Neural cell (in vitro differentiated cells): Measurements from ENCODE around the gene CHN1. TPM values are rescaled to one million over a fixed set of nuclear protein-coding genes. Genes with fewer than 3 reads are reported as not detected.

ENCODE experiments used
- H2AFZ ChIP-seq: fragments of 200-600, 300-800 bp; sonication (generic), shearing (Covaris generic); 2 replicates; pipeline ENCODE4 v1.6.0; 2014; ENCODE audit warnings: low read depth, mild to moderate bottlenecking, antibody characterized with exemption, low read length, moderate library complexity
- H3F3A ChIP-seq: fragments of 200-600 bp; shearing (Covaris generic); 2 replicates; pipeline ENCODE4 v1.6.1; 2016; ENCODE audit warnings: mild to moderate bottlenecking, moderate library complexity, mixed read lengths, antibody characterized with exemption, low read length; ENCODE audit not compliant: insufficient read depth, poor library complexity, severe bottlenecking
- H3K27ac ChIP-seq: fragments of 200-600, 300-800 bp; sonication (generic), shearing (Covaris generic); 2 replicates; pipeline ENCODE4 v1.5.1; 2014; ENCODE audit warnings: mild to moderate bottlenecking, low read length, moderate library complexity
- H3K27me3 ChIP-seq: fragments of 300-800, 200-600 bp; sonication (generic), shearing (Covaris generic); 2 replicates; pipeline ENCODE4 v1.6.0; 2014; ENCODE audit warnings: mild to moderate bottlenecking, low read depth, low read length, moderate library complexity; ENCODE audit not compliant: insufficient read depth
- H3K36me3 ChIP-seq: fragments of 300-800, 200-600 bp; sonication (generic), shearing (Covaris generic); 2 replicates; pipeline ENCODE4 v1.5.1; 2014; ENCODE audit warnings: mild to moderate bottlenecking, antibody characterized with exemption, low read length, moderate library complexity; ENCODE audit not compliant: insufficient read depth
- H3K4me2 ChIP-seq: fragments of 300-800, 200-600 bp; sonication (generic), shearing (Covaris generic); 2 replicates; pipeline ENCODE4 v1.6.0; 2014; ENCODE audit warnings: mild to moderate bottlenecking, low read length
- H3K4me3 ChIP-seq: fragments of 300-800, 200-600 bp; sonication (generic), shearing (Covaris generic); 2 replicates; pipeline ENCODE4 v1.5.1; 2014; ENCODE audit warnings: mild to moderate bottlenecking, low read length, moderate library complexity
- H3K79me2 ChIP-seq: fragments of 200-600 bp; shearing (Covaris generic); replicated peaks from 2 replicates; pipeline ENCODE4 v1.6.0; 2014; ENCODE audit warnings: mild to moderate bottlenecking, low read length, moderate library complexity; ENCODE audit not compliant: insufficient read depth
- H3K9ac ChIP-seq: fragments of 300-800, 200-600 bp; sonication (generic), shearing (Covaris generic); 2 replicates; pipeline ENCODE4 v1.6.1; 2016; ENCODE audit warnings: mild to moderate bottlenecking, low read length, mixed read lengths
- H3K9me2 ChIP-seq: fragments of 200-600 bp; shearing (Covaris generic); 2 replicates; pipeline ENCODE4 v1.6.1; 2016; ENCODE audit warnings: mild to moderate bottlenecking, low read length, mixed read lengths; ENCODE audit not compliant: insufficient read depth
- H3K9me3 ChIP-seq: fragments of 200-600, 300-800 bp; sonication (generic), shearing (Covaris generic); 2 replicates; pipeline ENCODE4 v1.6.1; 2016; ENCODE audit warnings: mild to moderate bottlenecking, mixed run types, low read length, moderate library complexity, mixed read lengths
- H4K20me1 ChIP-seq: fragments of 200-600 bp; shearing (Covaris generic); 2 replicates; pipeline ENCODE4 v1.6.1; 2016; ENCODE audit warnings: mild to moderate bottlenecking, mixed run types; ENCODE audit not compliant: insufficient read depth
- CTCF ChIP-seq: fragments of 450-650 bp; IDR thresholded peaks from 2 replicates; pipeline ENCODE4 v1.5.1; 2014; ENCODE audit warnings: antibody characterized with exemption, mild to moderate bottlenecking, moderate library complexity; ENCODE audit not compliant: poor library complexity, severe bottlenecking
- EP300 ChIP-seq: fragments of 450-650 bp; conservative IDR thresholded peaks from 2 replicates; pipeline ENCODE4 v1.6.1; 2014; ENCODE audit warnings: antibody characterized with exemption, mild to moderate bottlenecking, moderate library complexity; ENCODE audit not compliant: poor library complexity, severe bottlenecking
- EZH2 ChIP-seq: fragments of 200-600, 300-800 bp; shearing (Covaris generic), sonication (generic); IDR thresholded peaks from 2 replicates; pipeline ENCODE4 v1.6.1; 2014; ENCODE audit warnings: antibody characterized with exemption, low read length, borderline replicate concordance, mild to moderate bottlenecking; ENCODE audit not compliant: insufficient read depth, poor library complexity, severe bottlenecking
- MXI1 ChIP-seq: fragments of 450-650 bp; conservative IDR thresholded peaks from 2 replicates; pipeline ENCODE4 v1.6.1; 2014; ENCODE audit warnings: antibody characterized with exemption, mild to moderate bottlenecking; ENCODE audit not compliant: poor library complexity, severe bottlenecking
- POLR2AphosphoS5 ChIP-seq: IDR thresholded peaks from 2 replicates; pipeline ENCODE4 v1.6.1; 2012
- RAD21 ChIP-seq: fragments of 450-650 bp; conservative IDR thresholded peaks from 2 replicates; pipeline ENCODE4 v1.6.1; 2014; ENCODE audit warnings: antibody characterized with exemption, mild to moderate bottlenecking, moderate library complexity
- REST ChIP-seq: IDR thresholded peaks from 2 replicates; pipeline ENCODE4 v1.6.1; 2012; ENCODE audit warnings: borderline replicate concordance
- SMC3 ChIP-seq: fragments of 450-650 bp; conservative IDR thresholded peaks from 2 replicates; pipeline ENCODE4 v1.6.1; 2014; ENCODE audit warnings: antibody characterized with exemption, mild to moderate bottlenecking, moderate library complexity; ENCODE audit not compliant: poor library complexity
- TAF1 ChIP-seq: IDR thresholded peaks from 2 replicates; pipeline ENCODE4 v1.6.1; 2012; ENCODE audit warnings: low read depth
- polyA plus RNA-seq: library from polyadenylated mRNA; depleted of rRNA; stranded (reverse); fragments of >200 nt; gene quantifications from 2 replicates; pipeline ENCODE4 v1.2.3, GENCODE V29; 2014

The CHN1 gene
- polyA plus RNA-seq, 1 donor from 2014 or later: 133 TPM

DNA sequence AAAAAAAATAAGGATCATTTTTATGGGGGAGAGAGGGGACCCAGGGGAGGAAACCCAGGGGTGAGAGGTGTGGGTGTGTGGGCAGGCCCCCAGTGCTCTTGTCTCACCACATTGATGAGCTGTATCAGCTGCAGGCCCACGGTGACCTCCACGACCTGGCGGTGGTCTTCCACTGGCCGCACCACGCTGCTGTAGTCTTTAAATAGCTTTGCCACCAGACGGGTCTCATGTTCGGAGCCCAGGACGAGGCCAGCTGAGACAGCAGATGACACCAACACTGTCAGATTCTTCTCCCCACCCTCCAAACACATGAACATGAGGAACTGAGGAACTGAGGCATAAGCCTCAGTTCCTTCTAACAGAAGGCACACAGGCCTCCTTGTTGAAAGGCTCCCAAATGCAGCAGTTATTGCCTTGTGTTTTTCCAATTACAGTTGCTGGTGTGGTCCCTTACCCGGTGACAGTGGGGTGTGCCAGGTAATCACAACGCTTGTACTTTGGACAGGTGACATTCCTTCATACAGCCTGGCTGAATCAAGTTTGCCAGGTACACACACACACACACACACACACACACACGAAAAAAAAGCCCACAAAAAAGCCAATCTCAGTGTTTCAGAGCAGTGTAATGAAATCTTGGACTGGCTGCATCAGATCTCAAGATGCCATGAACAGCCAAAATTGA, 245.7 kb downstream of the CHN1 start:
- H2AFZ ChIP-seq: no peak overlapping the region
- H3K36me3 ChIP-seq: no peaks in the 10 kb centered on the region
- no peaks in the 10 kb centered on the region for H4K20me1 ChIP-seq
- no peaks in the 10 kb centered on the region for H3K27me3 ChIP-seq
- no peak overlapping the region for H3K4me3 ChIP-seq
- no peaks in the 10 kb centered on the region for H3K79me2 ChIP-seq
- no peaks in the 10 kb centered on the region for H3K9me2 ChIP-seq
- no peaks in the 10 kb centered on the region for H3K9me3 ChIP-seq
- H3F3A ChIP-seq: no peaks in the 10 kb centered on the region
- H3K4me2 ChIP-seq: no peak overlapping the region
- H3K9ac ChIP-seq: no peak overlapping the region
- TF ChIP-seq TAF1 (no peak), SMC3 (no peak), RAD21 (no peak), EZH2 (no peak), CTCF (no peak), EP300 (no peak)
- H3K27ac ChIP-seq: no peak overlapping the region

DNA sequence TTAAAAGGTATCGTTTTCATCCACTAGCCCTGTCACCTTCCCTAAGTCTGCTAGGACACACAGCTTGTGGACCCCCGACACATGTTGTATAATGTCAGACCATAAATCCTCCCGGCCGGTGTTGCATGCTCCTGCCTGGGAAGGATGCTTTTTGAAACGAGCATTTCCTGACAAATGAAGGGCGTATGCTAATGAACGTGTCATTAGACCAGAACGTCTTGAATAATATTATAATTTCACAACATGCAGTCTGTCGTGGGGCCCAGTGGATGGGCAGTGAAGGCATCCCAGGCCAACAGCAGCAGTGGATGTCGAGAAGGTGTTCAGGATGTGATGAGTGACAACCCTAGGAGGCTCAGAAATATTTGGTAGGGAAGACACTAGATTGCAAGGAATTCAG, 248.4 kb downstream of the CHN1 start:
- TF ChIP-seq CTCF (no peak), TAF1 (no peak), RAD21 (no peak), REST (no peak), EP300 (no peak), EZH2 (no peak), MXI1 (no peak), SMC3 (no peak), POLR2AphosphoS5 (no peak)
- Histone ChIP-seq H3K27ac (no peak overlapping the region), H2AFZ (no peak overlapping the region), H3K27me3 (no peaks in the 10 kb centered on the region), H3K9me3 (no peaks in the 10 kb centered on the region), H3K4me3 (no peak overlapping the region), H3K9me2 (no peaks in the 10 kb centered on the region), H3K4me2 (no peak overlapping the region), H3K79me2 (no peaks in the 10 kb centered on the region), H3K9ac (no peak overlapping the region), H4K20me1 (no peaks in the 10 kb centered on the region), H3K36me3 (no peaks in the 10 kb centered on the region), H3F3A (no peaks in the 10 kb centered on the region)
